ENCODE measurements around the gene PTPRD.

DNA sequence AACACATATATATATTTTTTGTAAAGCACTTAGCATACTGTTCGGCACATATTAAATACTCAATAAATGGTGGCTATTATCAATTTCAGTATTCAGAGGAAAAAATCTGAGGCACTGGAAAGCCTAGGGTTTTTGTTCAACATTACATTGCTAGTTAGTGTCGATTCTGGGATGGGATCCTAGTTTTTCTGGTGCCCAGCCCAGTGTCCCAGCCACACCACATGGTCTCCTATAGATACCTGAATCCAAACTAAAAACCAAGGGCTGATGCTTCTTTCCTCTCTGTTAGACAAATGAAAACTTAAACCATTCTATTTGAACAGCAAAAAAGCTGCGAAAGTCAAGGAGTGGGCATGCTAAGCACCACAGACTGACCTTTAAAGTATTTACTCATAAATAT is 2002.5 kb downstream of the PTPRD start:
- TF ChIP-seq, protein P1, sequence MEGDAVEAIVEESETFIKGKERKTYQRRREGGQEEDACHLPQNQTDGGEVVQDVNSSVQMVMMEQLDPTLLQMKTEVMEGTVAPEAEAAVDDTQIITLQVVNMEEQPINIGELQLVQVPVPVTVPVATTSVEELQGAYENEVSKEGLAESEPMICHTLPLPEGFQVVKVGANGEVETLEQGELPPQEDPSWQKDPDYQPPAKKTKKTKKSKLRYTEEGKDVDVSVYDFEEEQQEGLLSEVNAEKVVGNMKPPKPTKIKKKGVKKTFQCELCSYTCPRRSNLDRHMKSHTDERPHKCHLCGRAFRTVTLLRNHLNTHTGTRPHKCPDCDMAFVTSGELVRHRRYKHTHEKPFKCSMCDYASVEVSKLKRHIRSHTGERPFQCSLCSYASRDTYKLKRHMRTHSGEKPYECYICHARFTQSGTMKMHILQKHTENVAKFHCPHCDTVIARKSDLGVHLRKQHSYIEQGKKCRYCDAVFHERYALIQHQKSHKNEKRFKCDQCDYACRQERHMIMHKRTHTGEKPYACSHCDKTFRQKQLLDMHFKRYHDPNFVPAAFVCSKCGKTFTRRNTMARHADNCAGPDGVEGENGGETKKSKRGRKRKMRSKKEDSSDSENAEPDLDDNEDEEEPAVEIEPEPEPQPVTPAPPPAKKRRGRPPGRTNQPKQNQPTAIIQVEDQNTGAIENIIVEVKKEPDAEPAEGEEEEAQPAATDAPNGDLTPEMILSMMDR (IDR thresholded peaks at IDR 0.05): no peak
- TF ChIP-seq POLR2A (IDR thresholded peaks at IDR 0.05): no peak
- TF ChIP-seq EP300 (IDR thresholded peaks at IDR 0.05): no peak

Data from ovary (tissue), 3 donors.